Measurements from ENCODE around the gene ROPN1L.

Gene ROPN1L

DNA sequence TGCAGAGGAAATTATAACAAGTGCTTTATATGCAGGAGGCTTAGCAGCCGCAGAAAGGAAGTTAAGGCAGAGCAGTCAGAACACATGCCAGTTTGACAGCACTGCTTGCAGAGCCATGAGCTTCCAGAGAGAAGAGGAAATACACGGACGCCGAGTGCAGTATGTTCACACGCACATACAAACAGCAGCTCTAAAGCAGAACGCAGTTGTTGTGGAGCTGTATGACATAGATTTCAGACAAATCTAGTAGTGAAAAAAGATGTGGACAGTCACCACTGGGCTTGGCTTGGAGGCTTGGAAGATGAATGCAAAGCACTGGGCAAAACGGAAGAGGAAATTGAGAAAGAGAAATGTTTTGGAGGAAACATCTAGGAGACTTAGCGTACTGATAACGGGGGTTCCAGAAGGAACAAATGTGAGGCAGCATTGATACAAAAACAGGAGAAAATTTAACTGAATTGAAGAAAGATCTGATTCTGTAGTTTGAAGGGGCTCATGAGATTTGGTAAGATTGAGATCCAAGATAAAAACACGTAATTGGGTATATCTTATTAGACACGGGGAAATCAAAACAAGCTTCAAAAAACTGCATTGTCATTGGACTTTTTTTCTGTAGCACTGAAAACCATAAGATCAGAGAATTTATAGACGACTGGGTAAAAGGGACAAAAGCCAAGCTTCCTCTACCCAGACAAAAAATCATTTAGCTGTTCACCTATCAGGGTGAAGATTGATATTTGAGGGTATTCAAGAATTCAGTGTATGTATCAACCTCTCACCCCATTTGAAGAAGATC lies 19.6 kb upstream of the ROPN1L start:
- H3K4me1 Mint-ChIP-seq = no peaks in the 10 kb centered on the region
- H3K4me3 Mint-ChIP-seq = no peak overlapping the region
- no peak for TF ChIP-seq CTCF (IDR thresholded peaks at IDR 0.05)
- no peak overlapping the region for H3K27ac Mint-ChIP-seq
- H3K9me3 Mint-ChIP-seq = no peaks in the 10 kb centered on the region
- peaks cover 82% of the 10 kb centered on the region for H3K36me3 Mint-ChIP-seq (ENCODE audit: low read depth)
- H3K27me3 Mint-ChIP-seq (ENCODE audit: low read depth, poor library complexity) = no peaks in the 10 kb centered on the region
- DNase-seq = no peak

GRCh38 chr5:10423022-10423421 lies 18.7 kb upstream of the ROPN1L start:
- Mint-ChIP-seq H3K4me1 (no peaks in the 10 kb centered on the region), H3K27ac (peak overlapping the region; percentile 65), H3K36me3 (ENCODE audit: low read depth) (peaks cover 82% of the 10 kb centered on the region), H3K4me3 (no peak overlapping the region), H3K9me3 (no peaks in the 10 kb centered on the region), H3K27me3 (ENCODE audit: low read depth, poor library complexity) (no peaks in the 10 kb centered on the region)
- DNase-seq = no peak
- no peak for TF ChIP-seq CTCF (IDR thresholded peaks at IDR 0.05)

DNA sequence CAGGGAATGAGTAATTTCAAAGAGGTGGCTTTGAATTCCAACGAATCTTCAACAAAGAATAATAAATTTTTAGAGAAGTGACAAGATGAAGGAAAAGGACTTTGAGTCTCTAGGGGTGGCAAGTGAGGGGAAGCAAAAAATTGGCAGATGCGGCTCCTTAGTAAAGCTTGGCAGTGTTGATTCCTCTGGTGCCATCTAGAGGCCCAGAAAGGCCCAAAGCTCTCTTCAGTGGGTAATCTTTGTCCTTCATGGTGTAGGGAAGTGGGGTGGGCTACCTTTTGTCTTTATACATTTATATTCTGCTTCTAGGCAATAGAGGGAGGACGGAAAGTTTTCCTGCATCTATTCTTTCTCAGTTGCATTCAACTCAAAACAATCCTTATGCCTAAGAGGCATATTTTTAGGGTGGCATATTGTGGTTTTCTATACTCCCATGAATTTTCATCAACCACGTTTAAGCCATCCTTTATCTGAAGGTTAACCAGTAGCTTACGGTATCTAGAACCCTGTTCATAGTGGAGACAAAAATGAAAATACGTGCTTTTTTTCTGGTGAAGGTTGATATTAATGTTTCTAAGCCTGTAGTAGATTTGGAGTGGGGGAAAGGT lies 17.5 kb upstream of the ROPN1L start:
- no peak overlapping the region for H3K27ac Mint-ChIP-seq
- no peak for DNase-seq
- no peak overlapping the region for H3K4me3 Mint-ChIP-seq
- peaks cover 75% of the 10 kb centered on the region for H3K36me3 Mint-ChIP-seq (ENCODE audit: low read depth)
- no peaks in the 10 kb centered on the region for H3K4me1 Mint-ChIP-seq
- no peaks in the 10 kb centered on the region for H3K27me3 Mint-ChIP-seq (ENCODE audit: low read depth, poor library complexity)
- no peaks in the 10 kb centered on the region for H3K9me3 Mint-ChIP-seq
- TF ChIP-seq CTCF (IDR thresholded peaks at IDR 0.05) = peak; percentile 24

DNA sequence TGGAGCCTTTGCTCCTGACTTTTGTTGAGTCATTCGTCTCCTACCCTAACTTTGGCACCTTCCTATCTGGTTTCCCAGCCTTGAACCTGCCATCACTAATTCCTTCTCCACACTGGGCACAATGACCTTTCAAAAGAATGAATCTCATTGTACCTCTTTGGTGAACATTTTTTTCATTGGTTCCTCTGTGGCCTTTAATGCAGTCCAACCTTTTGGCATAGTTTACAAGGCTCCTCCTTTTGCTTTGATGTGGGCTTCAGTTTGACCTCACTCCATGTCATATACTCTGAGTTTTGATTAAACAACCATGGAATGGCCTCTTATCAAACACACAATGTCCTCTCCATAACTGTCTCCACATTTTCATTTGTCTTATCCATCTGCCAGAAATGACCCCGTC lies 14.5 kb upstream of the ROPN1L start:
- DNase-seq = no peak
- no peaks in the 10 kb centered on the region for H3K27me3 Mint-ChIP-seq (ENCODE audit: low read depth, poor library complexity)
- no peaks in the 10 kb centered on the region for H3K4me1 Mint-ChIP-seq
- H3K9me3 Mint-ChIP-seq = no peaks in the 10 kb centered on the region
- H3K27ac Mint-ChIP-seq = peak overlapping the region; percentile 38
- no peak for TF ChIP-seq CTCF (IDR thresholded peaks at IDR 0.05)
- peaks cover 68% of the 10 kb centered on the region for H3K36me3 Mint-ChIP-seq (ENCODE audit: low read depth)
- no peak overlapping the region for H3K4me3 Mint-ChIP-seq

DNA sequence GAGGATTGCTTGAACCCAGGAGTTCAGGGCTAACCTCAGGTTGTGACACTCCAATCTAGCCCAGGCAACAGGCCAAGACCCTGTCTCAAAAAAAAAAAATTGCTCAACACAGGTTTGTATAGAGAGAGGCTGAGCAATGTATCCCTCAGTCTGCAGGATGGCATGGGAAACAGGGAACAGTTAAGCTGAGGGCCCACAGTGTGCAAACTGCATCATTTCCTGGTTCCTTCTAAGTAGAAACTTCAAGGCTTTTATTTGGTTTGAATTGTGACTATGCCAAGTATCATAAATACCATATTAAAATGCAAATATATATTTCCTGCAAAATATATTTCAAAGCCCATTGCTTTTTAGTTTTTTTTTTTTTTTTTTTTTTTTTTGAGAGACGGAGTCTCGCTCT lies 13.7 kb upstream of the ROPN1L start:
- H3K4me3 Mint-ChIP-seq = no peak overlapping the region

More for the DNA sequence above, 13.7 kb upstream of the ROPN1L start:
- Mint-ChIP-seq H3K27me3 (ENCODE audit: low read depth, poor library complexity) (no peaks in the 10 kb centered on the region), H3K36me3 (ENCODE audit: low read depth) (peaks cover 68% of the 10 kb centered on the region), H3K9me3 (no peaks in the 10 kb centered on the region), H3K27ac (no peak overlapping the region), H3K4me1 (no peaks in the 10 kb centered on the region)
- DNase-seq = no peak
- TF ChIP-seq CTCF (IDR thresholded peaks at IDR 0.05) = no peak
